A673 (cell line): ENCODE results near the gene OR5AC2. TPM values are rescaled to one million over a fixed set of nuclear protein-coding genes. Genes with fewer than 3 reads are reported as not detected.

Source experiments
- BruUV-seq: library from RNA; stranded (reverse); fragments of 400-500 nt; replicated peaks from 2 replicates; lab custom pipeline; 2021; lab: Mats Ljungman, UMichigan
- CTCF ChIA-PET: fragments of 300-600 bp; sonication (Branson Sonifier 250); formaldehyde crosslinking; loops from one replicate; lab custom pipeline; 2022; ENCODE audit warnings: antibody characterized with exemption; lab: Charles Lee
- POLR2A ChIA-PET: fragments of 300-600 bp; sonication (Branson Sonifier 250); formaldehyde crosslinking; loops from one replicate; lab custom pipeline; 2022; ENCODE audit warnings: antibody characterized with exemption; ENCODE audit not compliant: low non-redundant PET; lab: Charles Lee
- DNase-seq: peaks from one replicate; pipeline ENCODE4 v3.0.0-alpha.2; 2015; ENCODE audit warnings: low spot score
- H3K27ac ChIP-seq: fragments of 200-600 bp; sonication (generic); 2 replicates; pipeline ENCODE4 v1.5.1; 2016; ENCODE audit warnings: mixed run types, low read depth, mild to moderate bottlenecking, mixed read lengths, antibody characterized with exemption, low read length; ENCODE audit not compliant: poor library complexity, severe bottlenecking
- H3K27me3 ChIP-seq: fragments of 200-600 bp; sonication (generic); replicated peaks from 2 replicates; pipeline ENCODE4 v1.6.1; 2017; ENCODE audit warnings: mixed run types, low read depth, mild to moderate bottlenecking, mixed read lengths, antibody characterized with exemption, low read length; ENCODE audit not compliant: insufficient read depth, poor library complexity
- H3K36me3 ChIP-seq: fragments of 200-600 bp; sonication (generic); 2 replicates; pipeline ENCODE4 v1.6.1; 2016; ENCODE audit warnings: mixed run types, mild to moderate bottlenecking, mixed read lengths, antibody characterized with exemption, low read length; ENCODE audit not compliant: insufficient read depth, poor library complexity, severe bottlenecking
- H3K4me1 ChIP-seq: fragments of 200-600 bp; sonication (generic); 2 replicates; pipeline ENCODE4 v1.6.1; 2017; ENCODE audit warnings: mixed run types, mild to moderate bottlenecking, mixed read lengths, antibody characterized with exemption, low read length; ENCODE audit not compliant: insufficient read depth, poor library complexity, severe bottlenecking
- H3K4me3 ChIP-seq: fragments of 200-600 bp; sonication (generic); 2 replicates; pipeline ENCODE4 v1.5.1; 2016; ENCODE audit warnings: low read depth, mixed run types, mild to moderate bottlenecking, mixed read lengths, low read length; ENCODE audit not compliant: poor library complexity, severe bottlenecking
- H3K9me3 ChIP-seq: fragments of 200-600 bp; sonication (generic); 2 replicates; pipeline ENCODE4 v1.6.1; 2016; ENCODE audit warnings: mixed run types, low read depth, mild to moderate bottlenecking, mixed read lengths, antibody characterized with exemption, low read length; ENCODE audit not compliant: poor library complexity, severe bottlenecking
- CTCF ChIP-seq: fragments of 300-800, 200-600 bp; sonication (generic); conservative IDR thresholded peaks from 2 replicates; pipeline ENCODE4 v1.5.1; 2017; ENCODE audit warnings: low read depth, mild to moderate bottlenecking, antibody characterized with exemption, low read length, moderate library complexity, mixed read lengths
- EZH2 ChIP-seq: fragments of 200-600 bp; sonication (generic); IDR thresholded peaks from 2 replicates; pipeline ENCODE4 v1.6.1; 2017; ENCODE audit warnings: borderline replicate concordance, low read depth, mild to moderate bottlenecking, mixed read lengths, antibody characterized with exemption, low read length; ENCODE audit not compliant: poor library complexity, severe bottlenecking
- intact Hi-C: fragments of 100-400 bp; cut with micrococcal nuclease; formaldehyde crosslinking; loops from one replicate; pipeline ENCODE4 v1.10.0; 2022; ENCODE audit not compliant: unreplicated experiment
- total RNA-seq: library from RNA; stranded (reverse); gene quantifications from 2 replicates; pipeline ENCODE4 v1.2.3, GENCODE V29; 2021

OR5AC2 gene
- total RNA-seq, 1 experiment from 2014 or later, result not detected

- DNase-seq, result peak; percentile 86
- Histone ChIP-seq H3K27ac (no peak overlapping the region), H3K27me3 (peaks cover 27% of the 10 kb centered on the region), H3K4me1 (no peaks in the 10 kb centered on the region), H3K4me3 (peak overlapping the region; percentile 28), H3K36me3 (no peaks in the 10 kb centered on the region), H3K9me3 (no peaks in the 10 kb centered on the region)
- ChIA-PET POLR2A (no interaction called here), CTCF (interaction anchor here (1.0 kb wide), 1 partner anchor 305 kb away, joined by 6 read pairs; no protein-coding TSS in a partner anchor)
- intact Hi-C loops, result loop anchor here (1.0 to 10.0 kb wide), 3 partner anchors 290 to 775 kb away; no protein-coding TSS in a partner anchor
- TF ChIP-seq CTCF (peak; percentile 93), EZH2 (no peak)
- no TSS peak for BruUV-seq
These were observed 47.5 kb upstream of the OR5AC2 start for GRCh38 chr3:98039322-98040024.

DNA sequence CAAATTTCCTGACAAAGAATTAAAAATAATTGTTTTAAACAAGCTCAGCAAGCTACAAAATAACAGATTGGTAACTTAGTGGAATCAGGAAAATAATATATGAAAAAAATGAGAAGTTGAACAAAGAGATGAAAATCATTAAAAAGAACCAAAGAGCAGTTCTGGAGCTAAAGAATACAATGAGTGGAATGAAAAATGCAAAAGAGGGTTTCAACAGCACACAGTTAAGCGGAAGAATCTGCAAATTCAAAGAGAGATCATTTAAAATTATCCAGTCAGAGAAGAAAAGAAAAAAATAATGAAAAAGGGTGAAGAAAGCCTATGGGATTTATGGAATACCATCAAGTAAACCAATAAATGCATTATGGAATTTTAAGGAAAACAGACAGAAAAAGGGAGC is 45.6 kb upstream of the OR5AC2 start:
- BruUV-seq, result no TSS peak
- H3K36me3 ChIP-seq, result no peaks in the 10 kb centered on the region
- intact Hi-C loops, result no loop called here
- no peaks in the 10 kb centered on the region for H3K4me1 ChIP-seq
- H3K4me3 ChIP-seq, result no peak overlapping the region
- CTCF ChIA-PET, result interaction anchor here (1.0 to 1.2 kb wide), 2 partner anchors 15 to 292 kb away, joined by 3 read pairs; no protein-coding TSS in a partner anchor
- H3K27me3 ChIP-seq, result peaks cover 22% of the 10 kb centered on the region
- no peak for DNase-seq
- POLR2A ChIA-PET, result no interaction called here
- no peak overlapping the region for H3K27ac ChIP-seq
- no peaks in the 10 kb centered on the region for H3K9me3 ChIP-seq
- TF ChIP-seq EZH2 (no peak), CTCF (no peak)

DNA sequence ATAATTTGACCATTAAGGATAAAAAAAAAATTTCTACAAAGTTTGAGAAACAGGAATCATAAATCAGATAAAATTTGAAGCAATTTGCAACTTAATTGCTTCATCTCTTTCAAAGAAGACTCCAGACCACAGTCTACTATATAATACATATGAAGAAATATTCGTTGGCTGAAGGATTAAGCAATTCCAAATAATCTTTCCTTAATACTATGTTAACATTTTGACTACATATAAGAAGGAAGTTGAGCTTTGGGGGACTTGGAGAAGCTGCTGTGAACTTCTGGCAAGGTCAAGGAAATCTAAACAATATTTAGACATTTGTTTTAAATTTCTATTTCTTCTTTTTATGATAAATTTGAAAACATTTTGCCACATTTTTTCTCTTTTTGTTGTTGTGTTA is 38.4 kb upstream of the OR5AC2 start:
- Histone ChIP-seq H3K36me3 (no peaks in the 10 kb centered on the region), H3K27ac (no peak overlapping the region), H3K9me3 (no peaks in the 10 kb centered on the region), H3K27me3 (peaks cover 32% of the 10 kb centered on the region), H3K4me3 (no peak overlapping the region), H3K4me1 (no peaks in the 10 kb centered on the region)
- CTCF ChIA-PET, result no interaction called here
- TF ChIP-seq CTCF, result no peak
- no peak for TF ChIP-seq EZH2
- no peak for DNase-seq
- no TSS peak for BruUV-seq
- intact Hi-C loops, result no loop called here
- POLR2A ChIA-PET, result no interaction called here
